GM18511 (cell line): ENCODE results near the gene NTN5.

ENCODE experiments used
- ATAC-seq: cut with Tn5 transposase; IDR thresholded peaks from one replicate; pipeline ENCODE4 v1.9.1; 2021; ENCODE audit warnings: mild to moderate bottlenecking, moderate library complexity; ENCODE audit not compliant: unreplicated experiment

The NTN5 gene

GRCh38 chr19:48616041-48616436 lies 56.8 kb downstream of the NTN5 start:
- no peak for ATAC-seq

- ATAC-seq = no peak
Measured at GRCh38 chr19:48615231-48616040, 57.4 kb downstream of the NTN5 start.

DNA sequence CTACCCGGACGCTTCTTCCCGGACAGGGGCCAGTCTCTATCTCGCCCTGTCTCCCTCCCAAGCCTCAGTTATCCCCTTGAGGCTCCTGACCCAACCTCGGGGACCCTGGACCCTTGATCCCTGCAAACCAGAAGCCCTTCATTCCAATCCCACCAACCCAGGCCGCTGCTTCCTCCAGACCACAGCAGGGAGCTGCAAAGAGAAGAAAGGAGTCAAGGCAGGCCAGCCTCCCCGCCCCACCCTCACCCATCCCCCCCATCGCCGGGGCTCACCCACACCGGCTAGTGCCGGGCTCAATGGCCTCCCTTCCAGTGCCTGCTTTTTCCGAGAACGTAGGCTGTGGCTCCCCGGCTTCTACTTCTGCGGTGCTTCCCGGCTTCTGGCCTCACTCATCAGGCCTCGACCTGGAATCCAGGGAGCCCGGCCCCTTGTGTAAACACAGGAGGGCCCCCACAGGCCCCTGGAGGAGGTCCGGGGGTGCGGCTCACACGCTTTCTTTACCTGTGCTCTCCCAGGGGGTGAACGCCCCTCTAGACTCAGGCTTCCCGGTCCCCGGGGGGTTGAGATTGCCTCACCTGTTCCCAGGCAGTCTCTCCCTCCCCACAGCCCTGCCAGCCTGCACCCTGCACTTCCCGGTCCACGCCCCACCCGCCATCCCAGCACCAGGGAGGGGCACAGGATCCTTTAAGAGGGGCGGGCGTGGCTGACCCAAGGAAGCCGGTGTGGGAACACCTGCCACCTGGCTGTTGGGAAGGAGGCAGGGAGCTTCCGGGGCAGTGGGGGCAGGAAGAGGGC lies 58.2 kb downstream of the NTN5 start, which contains the start of gene FAM83E:
TSS of gene FAM83E (minus strand) at position 641 of the 795 bp plus-strand sequence. CDS start 1,704 bp downstream, outside the sequence.
- ATAC-seq = no peak

DNA sequence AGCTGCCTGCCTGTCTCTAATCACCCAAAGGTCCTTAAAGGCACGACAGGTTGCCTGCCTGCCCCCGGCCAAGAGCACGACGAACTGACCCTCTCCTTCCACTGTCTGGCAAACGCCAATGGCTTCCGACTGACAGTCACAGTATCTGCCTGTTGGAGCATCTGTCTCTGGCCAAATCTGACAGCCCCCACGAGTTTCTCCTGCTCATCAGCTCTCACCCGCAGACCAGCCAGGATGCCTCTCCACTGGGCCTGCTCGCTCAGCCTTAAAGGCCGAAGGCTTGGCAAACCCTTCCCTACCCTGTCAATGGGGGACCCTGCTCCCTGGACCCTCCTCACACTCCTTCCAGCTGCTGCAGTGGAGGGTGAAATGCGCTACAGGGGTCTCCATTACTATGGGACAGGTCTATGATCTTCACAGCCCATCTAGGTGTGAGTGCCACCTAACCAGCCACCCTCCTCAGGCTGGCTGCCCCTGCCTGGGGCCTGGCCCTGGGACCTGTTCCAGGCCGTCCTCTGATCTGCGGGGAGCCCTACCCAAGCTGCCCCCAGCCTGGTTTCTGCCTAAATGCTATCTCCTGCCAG lies 58.9 kb downstream of the NTN5 start:
- no peak for ATAC-seq

DNA sequence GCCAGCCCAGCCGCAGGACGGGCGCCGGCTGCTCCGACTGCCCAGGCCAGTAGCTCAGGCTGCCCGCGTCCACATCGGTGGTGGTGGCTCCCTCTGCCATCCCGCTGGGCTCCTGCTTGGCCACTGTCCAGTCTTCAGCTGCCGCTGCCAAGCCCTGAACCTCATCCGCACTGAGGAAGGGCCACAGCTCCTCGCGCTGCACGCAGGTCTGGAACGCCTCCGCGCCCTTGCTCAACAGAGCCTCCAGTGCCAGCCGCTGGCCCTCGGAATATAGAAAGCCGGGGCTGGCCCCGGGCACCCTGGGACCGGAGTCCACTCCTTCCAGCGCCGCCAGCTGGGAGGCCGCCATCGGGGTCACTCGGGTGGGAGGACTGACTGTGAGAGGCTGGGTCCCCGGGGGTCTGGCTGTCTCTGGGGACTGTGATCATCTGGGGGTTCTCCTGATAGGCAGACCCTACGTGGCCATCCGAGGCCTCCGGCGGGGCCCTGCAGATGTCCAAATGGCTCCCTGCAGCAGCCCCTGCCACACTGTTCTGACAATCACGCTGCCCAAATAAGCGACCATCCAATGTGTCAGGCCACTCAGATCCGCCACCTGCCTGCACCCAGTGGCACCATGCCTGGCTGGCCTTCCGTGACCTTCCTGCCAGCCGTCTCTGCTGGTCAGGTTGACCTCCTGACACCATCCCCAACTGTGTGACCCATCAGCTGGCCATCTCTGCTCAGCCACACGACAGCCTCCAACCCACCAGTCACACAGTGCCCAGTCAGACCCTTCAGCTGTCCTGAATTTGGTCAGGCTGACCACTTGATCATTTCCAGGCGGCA lies 59.6 kb downstream of the NTN5 start:
- ATAC-seq = no peak

GRCh38 chr19:48611872-48612271 lies 60.9 kb downstream of the NTN5 start:
- ATAC-seq = no peak
